ENCODE results near the gene LMCD1. TPM values are rescaled to one million over a fixed set of nuclear protein-coding genes. Genes with fewer than 3 reads are reported as not detected.

LMCD1 gene
- polyA plus RNA-seq (ENCODE audit: insufficient read depth in 1 of 5, insufficient read length in 5 of 5, low replicate concordance in 1 of 5) = 10 to 100 TPM; 66.9 to 81.8 (median 78.7) TPM
- long read RNA-seq, donor 1, full-length matches to known transcripts = 52 of 59 reads
- long read RNA-seq, donor 1, partial matches to known transcripts = 7 of 59 reads
- long read RNA-seq, donor 1, other reads (novel, unspliced or antisense) = 0 of 59 reads
- long read RNA-seq, donor 2, full-length matches to known transcripts = 34 of 46 reads
- long read RNA-seq, donor 2, partial matches to known transcripts = 12 of 46 reads
- long read RNA-seq, donor 2, other reads (novel, unspliced or antisense) = 0 of 46 reads
- long read RNA-seq, donor 3, full-length matches to known transcripts = 27 of 33 reads
- long read RNA-seq, donor 3, partial matches to known transcripts = 6 of 33 reads
- long read RNA-seq, donor 3, other reads (novel, unspliced or antisense) = 0 of 33 reads
- long read RNA-seq, donor 4, full-length matches to known transcripts = 14 of 19 reads
- long read RNA-seq, donor 4, partial matches to known transcripts = 5 of 19 reads
- long read RNA-seq, donor 4, other reads (novel, unspliced or antisense) = 0 of 19 reads
- long read RNA-seq, donor 5, full-length matches to known transcripts = 24 of 31 reads
- long read RNA-seq, donor 5, partial matches to known transcripts = 7 of 31 reads
- long read RNA-seq, donor 5, other reads (novel, unspliced or antisense) = 0 of 31 reads
- long read RNA-seq, donor 6, full-length matches to known transcripts = 40 of 47 reads
- long read RNA-seq, donor 6, partial matches to known transcripts = 7 of 47 reads
- long read RNA-seq, donor 6, other reads (novel, unspliced or antisense) = 0 of 47 reads
- long read RNA-seq, donor 7, full-length matches to known transcripts = 15 of 15 reads
- long read RNA-seq, donor 7, partial matches to known transcripts = 0 of 15 reads
- long read RNA-seq, donor 7, other reads (novel, unspliced or antisense) = 0 of 15 reads
- long read RNA-seq, donor 8, full-length matches to known transcripts = 20 of 20 reads
- long read RNA-seq, donor 8, partial matches to known transcripts = 0 of 20 reads
- long read RNA-seq, donor 8, other reads (novel, unspliced or antisense) = 0 of 20 reads

- DNase-seq = peak; percentile 96
Measured at GRCh38 chr3:8501371-8502131, at the start of gene LMCD1. TSS of gene LMCD1 (plus strand) at chr3:8501823. CDS start at chr3:8501939, 116 bp downstream.

- DNase-seq = no peak
Measured at GRCh38 chr3:8452112-8452511, 49.5 kb upstream of the LMCD1 start.

- DNase-seq = no peak
Measured at GRCh38 chr3:8453153-8453552, 48.5 kb upstream of the LMCD1 start.

GRCh38 chr3:8455526-8456411, 45.9 kb upstream of the LMCD1 start:
- DNase-seq = no peak

GRCh38 chr3:8456412-8456811, 45.2 kb upstream of the LMCD1 start:
- DNase-seq = peak in 1 of 2 donors; percentile 33

- DNase-seq = no peak
Measured at GRCh38 chr3:8457039-8457438, 44.6 kb upstream of the LMCD1 start.

GRCh38 chr3:8458238-8458661, 43.4 kb upstream of the LMCD1 start:
- no peak for DNase-seq

- no peak for DNase-seq
Measured at GRCh38 chr3:8458711-8459110, 42.9 kb upstream of the LMCD1 start.

GRCh38 chr3:8460050-8460708, 41.4 kb upstream of the LMCD1 start:
- no peak for DNase-seq

- DNase-seq = no peak
Measured at GRCh38 chr3:8460815-8461456, 40.7 kb upstream of the LMCD1 start.

- DNase-seq = no peak
Measured at GRCh38 chr3:8464668-8465067, 37.0 kb upstream of the LMCD1 start.

- no peak for DNase-seq
Measured at GRCh38 chr3:8466526-8466925, 35.1 kb upstream of the LMCD1 start.

GRCh38 chr3:8470801-8471200, 30.8 kb upstream of the LMCD1 start:
- DNase-seq = no peak

GRCh38 chr3:8472549-8472948, 29.1 kb upstream of the LMCD1 start:
- DNase-seq = no peak

GRCh38 chr3:8473029-8473428, 28.6 kb upstream of the LMCD1 start:
- DNase-seq = no peak

- DNase-seq = no peak
Measured at GRCh38 chr3:8473990-8474389, 27.6 kb upstream of the LMCD1 start.

GRCh38 chr3:8474991-8475390, 26.6 kb upstream of the LMCD1 start:
- DNase-seq = no peak

GRCh38 chr3:8480699-8481098, 20.9 kb upstream of the LMCD1 start:
- DNase-seq = no peak

- DNase-seq = no peak
Measured at GRCh38 chr3:8481380-8481779, 20.2 kb upstream of the LMCD1 start.

Data from right lung (tissue), 10 donors.